ENCODE data around the gene GPHB5. TPM values are rescaled to one million over a fixed set of nuclear protein-coding genes. Genes with fewer than 3 reads are reported as not detected.
A peak's percentile ranks its signal among the peaks of the same experiment; 100 is the strongest.

GPHB5 gene
- total and polyA plus RNA-seq, 4 donors = not detected

DNA sequence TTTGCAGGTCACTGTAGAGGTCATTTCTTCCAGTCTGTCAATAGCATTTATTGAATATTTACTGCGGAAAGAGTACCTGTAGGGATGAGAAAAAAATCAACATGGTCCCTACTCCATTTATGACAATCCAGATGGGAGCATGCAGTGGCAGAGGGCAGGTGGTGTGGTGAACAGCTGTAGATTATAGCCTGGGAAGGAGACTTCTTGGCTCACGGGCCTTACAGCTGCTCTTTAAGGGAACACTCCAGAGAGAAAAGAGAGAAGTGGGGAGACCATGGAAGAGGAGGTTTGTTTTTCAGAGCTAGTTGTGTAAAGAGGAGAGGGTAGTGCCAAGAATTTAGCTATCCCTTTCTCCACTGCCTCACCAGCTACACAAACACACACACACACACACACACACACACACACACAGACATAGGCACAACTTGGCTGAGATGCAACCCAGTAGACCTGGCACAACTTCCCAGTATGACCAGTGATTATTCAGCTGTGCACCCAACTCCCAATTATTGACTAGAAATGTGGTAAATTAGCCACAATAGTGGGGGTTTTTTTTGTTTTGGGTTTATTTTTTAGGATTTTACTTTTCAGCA, 41.0 kb downstream of the GPHB5 start:
- Histone ChIP-seq H3K27me3 (ENCODE audit: control insufficient read depth in 4 of 4, insufficient read depth in 4 of 4, low read length in 3 of 4) (no peaks in the 10 kb centered on the region), H3K9me3 (ENCODE audit: control insufficient read depth in 4 of 4, low read length in 3 of 4) (no peaks in the 10 kb centered on the region), H3K27ac (ENCODE audit: low read depth in 1 of 2, low read length in 2 of 2) (no peak overlapping the region), H3K36me3 (ENCODE audit: control insufficient read depth in 4 of 4, insufficient read depth in 3 of 4, low read depth in 1 of 4, low read length in 3 of 4) (no peaks in the 10 kb centered on the region), H3K9ac (ENCODE audit: low read depth in 1 of 2, low read length in 2 of 2) (no peak overlapping the region), H3K4me1 (ENCODE audit: control insufficient read depth in 4 of 4, insufficient read depth in 4 of 4, low read length in 3 of 4) (no peaks in the 10 kb centered on the region), H3K4me3 (ENCODE audit: low read depth in 1 of 3, low read length in 3 of 3) (no peak overlapping the region)
- WGBS = 40% methylated on average over 2 of the region's 2 CpGs
- TF ChIP-seq FOXA1 (IDR thresholded peaks at IDR 0.05) (no peak), CTCF (IDR thresholded peaks at IDR 0.05; ENCODE audit: low read depth, low read length, missing input control) (no peak), TAF1 (conservative IDR thresholded peaks at IDR 0.05) (no peak), FOXA2 (IDR thresholded peaks at IDR 0.05) (no peak), EGR1 (IDR thresholded peaks at IDR 0.05; ENCODE audit: low read depth in 2 of 2) (no peak), HNF4G (IDR thresholded peaks at IDR 0.05) (no peak), MAX (IDR thresholded peaks at IDR 0.05) (no peak), GABPA (IDR thresholded peaks at IDR 0.05 in 1 of 2, conservative IDR thresholded peaks at IDR 0.05 in 1 of 2) (no peak), RXRA (IDR thresholded peaks at IDR 0.05) (no peak), HNF4A (conservative IDR thresholded peaks at IDR 0.05) (no peak), JUND (IDR thresholded peaks at IDR 0.05) (no peak), RAD21 (IDR thresholded peaks at IDR 0.05) (no peak)
- TF ChIP-seq, protein P1, sequence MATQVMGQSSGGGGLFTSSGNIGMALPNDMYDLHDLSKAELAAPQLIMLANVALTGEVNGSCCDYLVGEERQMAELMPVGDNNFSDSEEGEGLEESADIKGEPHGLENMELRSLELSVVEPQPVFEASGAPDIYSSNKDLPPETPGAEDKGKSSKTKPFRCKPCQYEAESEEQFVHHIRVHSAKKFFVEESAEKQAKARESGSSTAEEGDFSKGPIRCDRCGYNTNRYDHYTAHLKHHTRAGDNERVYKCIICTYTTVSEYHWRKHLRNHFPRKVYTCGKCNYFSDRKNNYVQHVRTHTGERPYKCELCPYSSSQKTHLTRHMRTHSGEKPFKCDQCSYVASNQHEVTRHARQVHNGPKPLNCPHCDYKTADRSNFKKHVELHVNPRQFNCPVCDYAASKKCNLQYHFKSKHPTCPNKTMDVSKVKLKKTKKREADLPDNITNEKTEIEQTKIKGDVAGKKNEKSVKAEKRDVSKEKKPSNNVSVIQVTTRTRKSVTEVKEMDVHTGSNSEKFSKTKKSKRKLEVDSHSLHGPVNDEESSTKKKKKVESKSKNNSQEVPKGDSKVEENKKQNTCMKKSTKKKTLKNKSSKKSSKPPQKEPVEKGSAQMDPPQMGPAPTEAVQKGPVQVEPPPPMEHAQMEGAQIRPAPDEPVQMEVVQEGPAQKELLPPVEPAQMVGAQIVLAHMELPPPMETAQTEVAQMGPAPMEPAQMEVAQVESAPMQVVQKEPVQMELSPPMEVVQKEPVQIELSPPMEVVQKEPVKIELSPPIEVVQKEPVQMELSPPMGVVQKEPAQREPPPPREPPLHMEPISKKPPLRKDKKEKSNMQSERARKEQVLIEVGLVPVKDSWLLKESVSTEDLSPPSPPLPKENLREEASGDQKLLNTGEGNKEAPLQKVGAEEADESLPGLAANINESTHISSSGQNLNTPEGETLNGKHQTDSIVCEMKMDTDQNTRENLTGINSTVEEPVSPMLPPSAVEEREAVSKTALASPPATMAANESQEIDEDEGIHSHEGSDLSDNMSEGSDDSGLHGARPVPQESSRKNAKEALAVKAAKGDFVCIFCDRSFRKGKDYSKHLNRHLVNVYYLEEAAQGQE (IDR thresholded peaks at IDR 0.05) = no peak
- TF ChIP-seq, protein P2, sequence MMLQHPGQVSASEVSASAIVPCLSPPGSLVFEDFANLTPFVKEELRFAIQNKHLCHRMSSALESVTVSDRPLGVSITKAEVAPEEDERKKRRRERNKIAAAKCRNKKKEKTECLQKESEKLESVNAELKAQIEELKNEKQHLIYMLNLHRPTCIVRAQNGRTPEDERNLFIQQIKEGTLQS (IDR thresholded peaks at IDR 0.05) = no peak
- DNase-seq (ENCODE audit: low spot score) = no peak

DNA sequence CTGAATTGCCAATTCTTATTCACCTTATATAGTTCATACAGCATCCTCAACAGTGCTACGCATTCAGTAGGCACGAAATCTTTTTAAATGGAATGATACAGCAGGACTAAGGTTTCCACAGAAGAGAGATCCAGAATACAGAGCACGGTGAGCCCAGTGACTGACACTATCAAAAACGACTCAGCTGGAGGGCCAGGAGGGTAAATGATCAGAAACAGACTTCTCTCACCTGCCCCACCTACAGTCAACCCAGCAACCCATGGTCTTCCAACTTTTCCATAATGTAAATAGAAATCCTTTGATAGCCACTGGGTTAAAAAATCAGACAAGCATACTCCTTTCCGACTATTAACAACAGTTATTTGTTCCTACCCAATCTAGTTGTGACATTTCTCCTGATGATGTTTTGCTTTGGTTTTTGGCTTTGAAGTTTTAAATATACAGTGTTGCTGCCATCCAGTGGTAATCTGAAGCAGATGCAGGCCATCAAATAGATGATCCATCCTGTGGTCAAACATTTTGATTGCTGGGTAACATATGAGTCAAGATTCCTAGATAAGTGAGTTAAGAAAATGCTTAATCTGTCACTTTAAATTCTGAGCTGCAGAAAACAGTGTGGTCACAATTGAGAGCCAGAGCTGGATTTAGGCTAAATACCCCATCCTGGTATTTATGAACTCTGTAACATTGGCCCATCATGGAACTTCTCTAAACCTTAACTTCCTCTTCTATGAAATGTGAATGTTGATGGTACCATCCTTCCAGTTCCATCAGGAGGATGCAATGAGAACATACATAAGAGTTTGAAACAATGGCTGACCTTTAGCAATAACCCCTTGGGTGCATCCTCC, 42.0 kb downstream of the GPHB5 start:
- no peak for DNase-seq (ENCODE audit: low spot score)

More for the DNA sequence above, 42.0 kb downstream of the GPHB5 start:
- H3K36me3 ChIP-seq (ENCODE audit: control insufficient read depth in 4 of 4, insufficient read depth in 3 of 4, low read depth in 1 of 4, low read length in 3 of 4) = no peaks in the 10 kb centered on the region
- no peak for TF ChIP-seq EGR1 (IDR thresholded peaks at IDR 0.05; ENCODE audit: low read depth in 2 of 2)
- TF ChIP-seq SP1 (IDR thresholded peaks at IDR 0.05) = no peak
- peak; percentile 88 to 92 for TF ChIP-seq RAD21 (IDR thresholded peaks at IDR 0.05)
- TF ChIP-seq, protein P3, sequence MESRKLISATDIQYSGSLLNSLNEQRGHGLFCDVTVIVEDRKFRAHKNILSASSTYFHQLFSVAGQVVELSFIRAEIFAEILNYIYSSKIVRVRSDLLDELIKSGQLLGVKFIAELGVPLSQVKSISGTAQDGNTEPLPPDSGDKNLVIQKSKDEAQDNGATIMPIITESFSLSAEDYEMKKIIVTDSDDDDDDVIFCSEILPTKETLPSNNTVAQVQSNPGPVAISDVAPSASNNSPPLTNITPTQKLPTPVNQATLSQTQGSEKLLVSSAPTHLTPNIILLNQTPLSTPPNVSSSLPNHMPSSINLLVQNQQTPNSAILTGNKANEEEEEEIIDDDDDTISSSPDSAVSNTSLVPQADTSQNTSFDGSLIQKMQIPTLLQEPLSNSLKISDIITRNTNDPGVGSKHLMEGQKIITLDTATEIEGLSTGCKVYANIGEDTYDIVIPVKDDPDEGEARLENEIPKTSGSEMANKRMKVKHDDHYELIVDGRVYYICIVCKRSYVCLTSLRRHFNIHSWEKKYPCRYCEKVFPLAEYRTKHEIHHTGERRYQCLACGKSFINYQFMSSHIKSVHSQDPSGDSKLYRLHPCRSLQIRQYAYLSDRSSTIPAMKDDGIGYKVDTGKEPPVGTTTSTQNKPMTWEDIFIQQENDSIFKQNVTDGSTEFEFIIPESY (IDR thresholded peaks at IDR 0.05) = no peak
- TF ChIP-seq TAF1 (conservative IDR thresholded peaks at IDR 0.05) = no peak
- TF ChIP-seq, protein P2 (IDR thresholded peaks at IDR 0.05) = no peak
- TF ChIP-seq HNF4G (IDR thresholded peaks at IDR 0.05) = no peak
- TF ChIP-seq MAX (IDR thresholded peaks at IDR 0.05) = no peak
- TF ChIP-seq CTCF (IDR thresholded peaks at IDR 0.05; ENCODE audit: low read depth, low read length, missing input control) = peak; percentile 89
- TF ChIP-seq NR2F2 (IDR thresholded peaks at IDR 0.05) = no peak
- TF ChIP-seq FOXA2 (IDR thresholded peaks at IDR 0.05) = no peak
- no peak for TF ChIP-seq RXRA (IDR thresholded peaks at IDR 0.05)
- no peak for TF ChIP-seq GABPA (IDR thresholded peaks at IDR 0.05 in 1 of 2, conservative IDR thresholded peaks at IDR 0.05 in 1 of 2)
- 44% methylated on average over 5 of the region's 5 CpGs for WGBS
- H3K4me1 ChIP-seq (ENCODE audit: control insufficient read depth in 4 of 4, insufficient read depth in 4 of 4, low read length in 3 of 4) = no peaks in the 10 kb centered on the region
- no peaks in the 10 kb centered on the region for H3K9me3 ChIP-seq (ENCODE audit: control insufficient read depth in 4 of 4, low read length in 3 of 4)
- H3K27ac ChIP-seq (ENCODE audit: low read depth in 1 of 2, low read length in 2 of 2) = no peak overlapping the region
- no peak overlapping the region for H3K9ac ChIP-seq (ENCODE audit: low read depth in 1 of 2, low read length in 2 of 2)
- H3K4me3 ChIP-seq (ENCODE audit: low read depth in 1 of 3, low read length in 3 of 3) = no peak overlapping the region
- no peaks in the 10 kb centered on the region for H3K27me3 ChIP-seq (ENCODE audit: control insufficient read depth in 4 of 4, insufficient read depth in 4 of 4, low read length in 3 of 4)
